SK-N-SH (cell line): ENCODE data around the gene VEGFB. TPM values are rescaled to one million over a fixed set of nuclear protein-coding genes. Genes with fewer than 3 reads are reported as not detected.

Source experiments
- CTCF ChIA-PET: fragments of 300-600, 350-600 bp; formaldehyde crosslinking; extraction: SDS; loops from one replicate; lab custom pipeline; 2021; lab: Yijun Ruan, JAX
- POLR2A ChIA-PET: fragments of 350-600 bp; sonication (Branson Sonifier 250); formaldehyde crosslinking; extraction: SDS; loops from one replicate; lab custom pipeline; 2020; ENCODE audit warnings: antibody characterized with exemption, inconsistent platforms; lab: Yijun Ruan, JAX
- DNase-seq: peaks from one replicate; pipeline ENCODE4 v3.0.0; 2012
- H2AFZ ChIP-seq: fragments of 200-600 bp; sonication (generic); 2 replicates; pipeline ENCODE4 v1.8.1; 2016; ENCODE audit warnings: antibody characterized with exemption, mild to moderate bottlenecking, low read depth
- H3F3A ChIP-seq: fragments of 200-600 bp; sonication (generic); replicated peaks from 2 replicates; pipeline ENCODE3; 2016; ENCODE audit warnings: antibody characterized with exemption, mild to moderate bottlenecking; ENCODE audit not compliant: insufficient read depth
- H3K27ac ChIP-seq, 2 experiments: fragments of 200-500 bp in 1 of 2; fragments of 200-600 bp in 1 of 2; sonication (Bioruptor generic) in 1 of 2; sonication (generic), shearing (Covaris generic) in 1 of 2; 2 replicates each; pipeline versions ENCODE4 v1.5.1 to v1.6.1; 2014 to 2016; ENCODE audit warnings: low read depth in 2 of 2, inconsistent platforms in 1 of 2, low read length in 1 of 2, mild to moderate bottlenecking in 1 of 2, mixed read lengths in 1 of 2
- H3K27me3 ChIP-seq: fragments of 200-600 bp; sonication (generic), shearing (Covaris generic); 2 replicates; pipeline ENCODE4 v1.6.1; 2016; ENCODE audit warnings: mixed run types; ENCODE audit not compliant: insufficient read depth
- H3K36me3 ChIP-seq, 2 experiments: fragments of 200-500 bp in 1 of 2; fragments of 200-600 bp in 1 of 2; sonication (Bioruptor generic) in 1 of 2; sonication (generic) in 1 of 2; replicated peaks in 1 of 2; 2 replicates each; pipeline versions ENCODE3 to v1.5.1; 2014 to 2016; ENCODE audit warnings: low read length in 1 of 2, mild to moderate bottlenecking in 1 of 2; ENCODE audit not compliant: insufficient read depth in 2 of 2, control insufficient read depth in 1 of 2
- H3K4me1 ChIP-seq, 2 experiments: fragments of 200-500 bp in 1 of 2; fragments of 200-600 bp in 1 of 2; sonication (Bioruptor generic) in 1 of 2; sonication (generic), shearing (Covaris generic) in 1 of 2; 2 replicates each; pipeline versions ENCODE4 v1.5.1 to v1.6.1; 2014 to 2016; ENCODE audit warnings: low read depth in 1 of 2, low read length in 1 of 2, mixed run types in 1 of 2; ENCODE audit not compliant: insufficient read depth in 2 of 2, control insufficient read depth in 1 of 2
- H3K4me2 ChIP-seq: fragments of 200-600 bp; sonication (generic), shearing (Covaris generic); 2 replicates; pipeline ENCODE4 v1.6.1; 2017; ENCODE audit warnings: mixed run types
- H3K4me3 ChIP-seq, 2 experiments: fragments of 200-500 bp in 1 of 2; fragments of 200-600 bp in 1 of 2; sonication (Bioruptor generic) in 1 of 2; sonication (generic), shearing (Covaris generic) in 1 of 2; 2 replicates each; pipeline versions ENCODE4 v1.5.1 to v1.8.1; 2014 to 2016; ENCODE audit warnings: low read depth in 2 of 2, inconsistent platforms in 1 of 2, low read length in 1 of 2, mild to moderate bottlenecking in 1 of 2, mixed read lengths in 1 of 2, moderate library complexity in 1 of 2
- H3K79me2 ChIP-seq: fragments of 200-600 bp; sonication (generic); 2 replicates; pipeline ENCODE4 v1.8.1; 2017; ENCODE audit warnings: mild to moderate bottlenecking; ENCODE audit not compliant: insufficient read depth
- H3K9ac ChIP-seq: fragments of 200-600 bp; sonication (generic); 2 replicates; pipeline ENCODE4 v1.6.1; 2017; ENCODE audit warnings: mixed run types
- H3K9me2 ChIP-seq: fragments of 200-600 bp; sonication (generic); 2 replicates; pipeline ENCODE4 v1.6.1; 2017; ENCODE audit warnings: mixed run types
- H3K9me3 ChIP-seq: fragments of 200-600 bp; sonication (generic); 2 replicates; pipeline ENCODE4 v1.6.1; 2017; ENCODE audit warnings: mixed run types, mild to moderate bottlenecking, moderate library complexity
- H4K20me1 ChIP-seq: fragments of 200-600 bp; sonication (generic); 2 replicates; pipeline ENCODE4 v1.6.1; 2017; ENCODE audit warnings: mild to moderate bottlenecking, mixed run types; ENCODE audit not compliant: insufficient read depth
- CHD2 ChIP-seq: fragments of 150-350 bp; IDR thresholded peaks from 2 replicates; pipeline ENCODE4 v1.6.1; 2018; ENCODE audit warnings: low read length; ENCODE audit not compliant: partially characterized antibody
- FOSL2 ChIP-seq: IDR thresholded peaks from 2 replicates; pipeline ENCODE4 v1.4.0; 2012; ENCODE audit warnings: low read depth, mild to moderate bottlenecking, moderate library complexity, borderline replicate concordance
- JUND ChIP-seq: IDR thresholded peaks from 2 replicates; pipeline ENCODE4 v1.4.0; 2012
- MEF2A ChIP-seq: IDR thresholded peaks from 2 replicates; pipeline ENCODE4 v1.4.0; 2012; ENCODE audit warnings: low read depth, borderline replicate concordance
- MXI1 ChIP-seq: IDR thresholded peaks from 2 replicates; pipeline ENCODE4 v1.6.1; 2012; ENCODE audit warnings: mild to moderate bottlenecking, low read depth, low read length, improper control_type of control experiment
- POLR2AphosphoS5 ChIP-seq: IDR thresholded peaks from 2 replicates; pipeline ENCODE4 v1.6.1; 2012; ENCODE audit warnings: low read depth, low read length
- RAD21 ChIP-seq: IDR thresholded peaks from 2 replicates; pipeline ENCODE4 v1.6.1; 2012; ENCODE audit warnings: mild to moderate bottlenecking, low read length
- RCOR1 ChIP-seq: fragments of 150-350 bp; IDR thresholded peaks from 2 replicates; pipeline ENCODE4 v1.6.1; 2017; ENCODE audit warnings: antibody characterized with exemption, low read length
- TAF1 ChIP-seq: IDR thresholded peaks from 2 replicates; pipeline ENCODE4 v1.6.1; 2012; ENCODE audit warnings: low read depth, mild to moderate bottlenecking, low read length, moderate library complexity, borderline replicate concordance
- WGBS: methylation state at CpG from one replicate; pipeline ENCODE4 v1.1.6; 2017; ENCODE audit warnings: low lambda C conversion rate; 5-methylcytosine and 5-hydroxymethylcytosine counted together
- polyA plus RNA-seq, 3 experiments: library from polyadenylated mRNA; depleted of rRNA; stranded (reverse); fragments of >200 nt; gene quantifications; 2 replicates each; pipeline ENCODE4 v1.2.3, GENCODE V29; 2012
- TF ChIP-seq, protein P1 (sequence below): fragments of 200-600 bp; sonication (generic); IDR thresholded peaks from 2 replicates; pipeline ENCODE4 v1.6.1; 2017; ENCODE audit warnings: antibody characterized with exemption, mild to moderate bottlenecking, moderate library complexity
- TF ChIP-seq, protein P2 (sequence below): IDR thresholded peaks from 2 replicates; pipeline ENCODE4 v1.6.1; 2012; ENCODE audit warnings: mild to moderate bottlenecking, low read depth, low read length, moderate library complexity

The VEGFB gene
- polyA plus RNA-seq, 1 of the 3 experiments (the other 2 are of a cell fraction): 29.9 TPM

DNA sequence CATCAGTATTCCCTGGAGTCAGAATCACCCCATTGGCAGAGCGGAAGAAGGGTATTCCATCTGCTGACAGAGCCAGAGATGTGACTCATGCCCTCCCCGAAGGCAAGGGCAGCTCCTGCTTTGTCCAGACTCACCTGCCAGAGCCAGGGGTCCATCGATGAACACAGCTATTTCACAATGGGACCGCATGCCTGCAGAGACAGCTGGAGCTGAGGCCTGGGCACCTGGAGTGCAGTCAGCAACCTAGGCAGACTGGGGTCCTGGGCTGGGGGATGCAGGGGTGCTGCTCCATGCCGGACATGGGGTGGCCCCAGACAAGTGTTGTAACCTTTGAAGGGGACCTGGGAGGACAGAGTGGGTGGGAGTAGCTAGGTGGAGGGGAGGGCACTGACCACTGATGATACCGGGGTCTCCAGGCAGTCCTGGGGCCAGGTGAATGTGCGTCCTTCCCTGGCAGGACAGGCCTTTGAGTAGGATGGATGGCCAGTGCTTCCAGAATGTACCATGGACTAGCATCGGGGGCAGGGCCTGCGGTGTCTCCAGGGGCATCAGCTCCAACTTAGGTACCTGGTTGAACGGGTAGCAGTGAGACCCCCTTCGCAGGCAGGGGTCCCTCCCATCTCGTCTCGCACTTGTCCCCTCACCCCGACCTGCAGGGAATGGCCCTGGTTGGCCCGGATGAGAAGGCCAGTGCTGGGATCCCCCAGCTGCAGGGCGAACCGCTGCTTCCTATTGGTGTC is 10.1 kb upstream of the VEGFB start (continued):
- no peak for TF ChIP-seq CHD2
- TF ChIP-seq JUND: no peak

DNA sequence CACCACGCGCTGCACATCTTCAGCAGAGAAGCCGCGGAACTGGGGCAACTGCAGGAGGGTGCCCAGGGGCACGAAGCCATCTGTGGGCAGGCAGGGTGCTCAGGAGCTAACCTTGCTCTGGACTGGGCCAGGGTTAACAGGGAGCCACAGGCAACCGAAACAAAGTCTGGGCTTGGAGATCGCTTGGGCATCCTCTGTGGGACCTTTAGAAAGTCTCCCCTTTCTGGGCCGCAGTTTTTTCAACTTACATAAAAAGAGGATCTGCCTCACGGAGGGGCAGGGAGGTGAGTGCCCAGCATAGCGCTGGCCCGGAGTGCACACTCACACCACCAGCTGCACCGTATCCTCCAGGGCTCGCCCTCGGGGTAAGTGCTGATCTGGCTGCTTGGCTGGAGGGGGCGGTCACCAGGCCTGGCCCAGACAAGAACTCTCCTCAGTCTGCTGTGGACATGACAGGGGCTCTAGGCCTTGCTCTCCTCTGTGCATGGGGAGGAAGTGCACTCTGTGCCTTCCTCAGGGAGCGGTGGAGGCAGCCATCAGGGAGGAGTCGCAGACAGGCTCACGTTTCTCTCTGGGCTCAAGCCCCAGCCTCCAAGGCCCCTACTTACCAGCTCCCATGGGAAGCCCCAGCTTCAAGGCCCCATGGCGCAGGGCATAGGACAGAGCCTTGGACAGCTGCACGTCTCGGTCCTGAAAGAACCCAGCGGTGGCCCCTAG is 9.3 kb upstream of the VEGFB start:
- H3K4me1 ChIP-seq: peaks cover 9 to 34% of the 10 kb centered on the region in 2 experiments; a peak in 2 of 4 replicates
- H3K9ac ChIP-seq: peak overlapping the region; percentile 75
- peaks cover 0 to 14% of the 10 kb centered on the region in 2 experiments for H3K36me3 ChIP-seq
- H3K27ac ChIP-seq: peak overlapping the region; percentile 47 to 88; a peak in 3 of 4 replicates
- H3K9me3 ChIP-seq: no peaks in the 10 kb centered on the region
- H2AFZ ChIP-seq: no peak overlapping the region
- no peaks in the 10 kb centered on the region for H3K9me2 ChIP-seq
- ChIA-PET CTCF (interaction anchor here (0.8 to 5.2 kb wide), 6 partner anchors 14 to 79 kb away, joined by 3 to 36 read pairs (median 4); partner anchors contain the start of genes FERMT3 and PLCB3), POLR2A (interaction anchor here (0.7 to 1.0 kb wide), 4 partner anchors 16 to 22 kb away, joined by 3 read pairs; partner anchors contain the start of gene FKBP2)
- H3K4me2 ChIP-seq: peak overlapping the region; percentile 98
- WGBS: 60% methylated on average over 15 of the region's 22 CpGs
- H3K4me3 ChIP-seq: peak overlapping the region; percentile 88 to 97
- DNase-seq: peak; percentile 33
- peaks cover 42% of the 10 kb centered on the region for H3K79me2 ChIP-seq
- H4K20me1 ChIP-seq: no peaks in the 10 kb centered on the region
- H3F3A ChIP-seq: peaks cover 6% of the 10 kb centered on the region
- TF ChIP-seq RAD21: no peak
- TF ChIP-seq FOSL2: no peak
- no peak for TF ChIP-seq MXI1
- no peak for TF ChIP-seq JUND
- no peak for TF ChIP-seq MEF2A
- TF ChIP-seq RCOR1: no peak
- TF ChIP-seq, protein P1, sequence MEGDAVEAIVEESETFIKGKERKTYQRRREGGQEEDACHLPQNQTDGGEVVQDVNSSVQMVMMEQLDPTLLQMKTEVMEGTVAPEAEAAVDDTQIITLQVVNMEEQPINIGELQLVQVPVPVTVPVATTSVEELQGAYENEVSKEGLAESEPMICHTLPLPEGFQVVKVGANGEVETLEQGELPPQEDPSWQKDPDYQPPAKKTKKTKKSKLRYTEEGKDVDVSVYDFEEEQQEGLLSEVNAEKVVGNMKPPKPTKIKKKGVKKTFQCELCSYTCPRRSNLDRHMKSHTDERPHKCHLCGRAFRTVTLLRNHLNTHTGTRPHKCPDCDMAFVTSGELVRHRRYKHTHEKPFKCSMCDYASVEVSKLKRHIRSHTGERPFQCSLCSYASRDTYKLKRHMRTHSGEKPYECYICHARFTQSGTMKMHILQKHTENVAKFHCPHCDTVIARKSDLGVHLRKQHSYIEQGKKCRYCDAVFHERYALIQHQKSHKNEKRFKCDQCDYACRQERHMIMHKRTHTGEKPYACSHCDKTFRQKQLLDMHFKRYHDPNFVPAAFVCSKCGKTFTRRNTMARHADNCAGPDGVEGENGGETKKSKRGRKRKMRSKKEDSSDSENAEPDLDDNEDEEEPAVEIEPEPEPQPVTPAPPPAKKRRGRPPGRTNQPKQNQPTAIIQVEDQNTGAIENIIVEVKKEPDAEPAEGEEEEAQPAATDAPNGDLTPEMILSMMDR: no peak
- TF ChIP-seq POLR2AphosphoS5: no peak
- TF ChIP-seq, protein P2, sequence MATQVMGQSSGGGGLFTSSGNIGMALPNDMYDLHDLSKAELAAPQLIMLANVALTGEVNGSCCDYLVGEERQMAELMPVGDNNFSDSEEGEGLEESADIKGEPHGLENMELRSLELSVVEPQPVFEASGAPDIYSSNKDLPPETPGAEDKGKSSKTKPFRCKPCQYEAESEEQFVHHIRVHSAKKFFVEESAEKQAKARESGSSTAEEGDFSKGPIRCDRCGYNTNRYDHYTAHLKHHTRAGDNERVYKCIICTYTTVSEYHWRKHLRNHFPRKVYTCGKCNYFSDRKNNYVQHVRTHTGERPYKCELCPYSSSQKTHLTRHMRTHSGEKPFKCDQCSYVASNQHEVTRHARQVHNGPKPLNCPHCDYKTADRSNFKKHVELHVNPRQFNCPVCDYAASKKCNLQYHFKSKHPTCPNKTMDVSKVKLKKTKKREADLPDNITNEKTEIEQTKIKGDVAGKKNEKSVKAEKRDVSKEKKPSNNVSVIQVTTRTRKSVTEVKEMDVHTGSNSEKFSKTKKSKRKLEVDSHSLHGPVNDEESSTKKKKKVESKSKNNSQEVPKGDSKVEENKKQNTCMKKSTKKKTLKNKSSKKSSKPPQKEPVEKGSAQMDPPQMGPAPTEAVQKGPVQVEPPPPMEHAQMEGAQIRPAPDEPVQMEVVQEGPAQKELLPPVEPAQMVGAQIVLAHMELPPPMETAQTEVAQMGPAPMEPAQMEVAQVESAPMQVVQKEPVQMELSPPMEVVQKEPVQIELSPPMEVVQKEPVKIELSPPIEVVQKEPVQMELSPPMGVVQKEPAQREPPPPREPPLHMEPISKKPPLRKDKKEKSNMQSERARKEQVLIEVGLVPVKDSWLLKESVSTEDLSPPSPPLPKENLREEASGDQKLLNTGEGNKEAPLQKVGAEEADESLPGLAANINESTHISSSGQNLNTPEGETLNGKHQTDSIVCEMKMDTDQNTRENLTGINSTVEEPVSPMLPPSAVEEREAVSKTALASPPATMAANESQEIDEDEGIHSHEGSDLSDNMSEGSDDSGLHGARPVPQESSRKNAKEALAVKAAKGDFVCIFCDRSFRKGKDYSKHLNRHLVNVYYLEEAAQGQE: no peak
- TF ChIP-seq TAF1: no peak
- H3K27me3 ChIP-seq: no peaks in the 10 kb centered on the region
